ENCODE data around the gene CBX4. TPM values are rescaled to one million over a fixed set of nuclear protein-coding genes. Genes with fewer than 3 reads are reported as not detected.
A peak's percentile ranks its signal among the peaks of the same experiment; 100 is the strongest.

The CBX4 gene
- total RNA-seq, 4 donors from 2014 or later, result 5.6 to 17.2 (median 13.5) TPM

GRCh38 chr17:79849953-79850352 is 10.7 kb upstream of the CBX4 start:
- H3K36me3 ChIP-seq, result no peaks in the 10 kb centered on the region
- no peak for DNase-seq
- no peak overlapping the region for H3K4me3 ChIP-seq (replicated peaks in 1 of 3)
- intact Hi-C loops (cut with DNase I), result no loop called here
- no peaks in the 10 kb centered on the region for H3K27me3 ChIP-seq
- H3K27ac ChIP-seq, result no peak overlapping the region
- H3K4me1 ChIP-seq, result peaks cover 1 to 7% of the 10 kb centered on the region in 2 donors
- H3K9me3 ChIP-seq, result no peaks in the 10 kb centered on the region
- WGBS, 2 donors, result 75 to 85% methylated on average over 8 of the region's 8 CpGs
- TF ChIP-seq CTCF (IDR thresholded peaks at IDR 0.05) (no peak), POLR2A (IDR thresholded peaks at IDR 0.05) (no peak)

- H3K27me3 ChIP-seq, result peaks cover 1% of the 10 kb centered on the region
- intact Hi-C loops (cut with DNase I), result no loop called here
- 88 to 91% methylated on average over 8 of the region's 8 CpGs for WGBS, 2 donors
- H3K36me3 ChIP-seq, result no peaks in the 10 kb centered on the region
- DNase-seq, result no peak
- H3K4me1 ChIP-seq, result peaks cover 11 to 16% of the 10 kb centered on the region in 2 donors
- no peaks in the 10 kb centered on the region for H3K9me3 ChIP-seq
- no peak overlapping the region for H3K27ac ChIP-seq
- no peak overlapping the region for H3K4me3 ChIP-seq (replicated peaks in 1 of 3)
- TF ChIP-seq POLR2A (IDR thresholded peaks at IDR 0.05), result no peak
- TF ChIP-seq CTCF (IDR thresholded peaks at IDR 0.05), result no peak
These were observed 9.1 kb upstream of the CBX4 start for GRCh38 chr17:79848370-79848766.

- Histone ChIP-seq H3K4me3 (replicated peaks in 1 of 3) (no peak overlapping the region), H3K27ac (no peak overlapping the region), H3K4me1 (peaks cover 16 to 21% of the 10 kb centered on the region in 2 donors), H3K27me3 (peaks cover 6% of the 10 kb centered on the region), H3K36me3 (no peaks in the 10 kb centered on the region), H3K9me3 (no peaks in the 10 kb centered on the region)
- DNase-seq, result no peak
- intact Hi-C loops (cut with DNase I), result no loop called here
- 86 to 88% methylated on average over 12 of the region's 12 CpGs for WGBS, 2 donors
- TF ChIP-seq CTCF (IDR thresholded peaks at IDR 0.05) (no peak), POLR2A (IDR thresholded peaks at IDR 0.05) (no peak)
These were observed 8.6 kb upstream of the CBX4 start for GRCh38 chr17:79847698-79848369.

DNA sequence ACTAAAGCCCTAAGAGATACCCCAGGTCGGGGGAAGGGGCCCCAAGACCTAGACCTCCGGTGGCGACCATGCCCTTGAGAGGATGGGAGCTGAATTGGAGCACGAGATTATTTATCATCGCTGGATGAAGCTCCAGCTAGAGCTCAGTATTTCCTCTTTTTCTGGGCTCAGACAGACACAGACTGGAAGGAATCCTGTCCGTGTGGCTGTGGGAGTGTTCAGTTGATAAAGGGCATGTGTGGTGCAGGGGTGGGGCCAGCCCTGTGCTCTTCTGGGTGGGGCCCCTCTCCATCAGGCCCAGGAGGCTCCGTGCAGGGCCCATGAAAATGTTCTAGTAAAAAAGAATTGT is 6.3 kb upstream of the CBX4 start:
- intact Hi-C loops (cut with DNase I), result no loop called here
- H3K4me1 ChIP-seq, result peaks cover 30 to 44% of the 10 kb centered on the region in 2 donors

More for the DNA sequence above, 6.3 kb upstream of the CBX4 start:
- no peak for DNase-seq
- TF ChIP-seq CTCF (IDR thresholded peaks at IDR 0.05) (no peak), POLR2A (IDR thresholded peaks at IDR 0.05) (no peak)
- H3K4me3 ChIP-seq (replicated peaks in 1 of 3), result no peak overlapping the region
- H3K27ac ChIP-seq, result peak overlapping the region in 1 of 3 donors; percentile 22
- no peaks in the 10 kb centered on the region for H3K9me3 ChIP-seq
- 51 to 67% methylated on average over 7 of the region's 7 CpGs for WGBS, 2 donors
- H3K27me3 ChIP-seq, result peaks cover 27% of the 10 kb centered on the region
- no peaks in the 10 kb centered on the region for H3K36me3 ChIP-seq

Measured in thyroid gland (tissue), 4 donors.